H9 (cell line): ENCODE data around the gene CNR1. TPM values are rescaled to one million over a fixed set of nuclear protein-coding genes. Genes with fewer than 3 reads are reported as not detected.

ENCODE experiments used
- DNase-seq: peaks from one replicate; pipeline ENCODE4 v3.0.0-alpha.2; 2017
- H2AFZ ChIP-seq: one replicate; pipeline ENCODE4 v1.6.1; 2013; ENCODE audit warnings: mild to moderate bottlenecking, low read length, control low read depth, moderate library complexity
- H2AK5ac ChIP-seq: 2 replicates; pipeline ENCODE4 v1.6.1; 2013; ENCODE audit warnings: low read length, control low read depth, mixed read lengths; ENCODE audit not compliant: insufficient read length
- H2BK120ac ChIP-seq: one replicate; pipeline ENCODE4 v1.6.1; 2013; ENCODE audit warnings: low read depth, mild to moderate bottlenecking, low read length, control low read depth, inconsistent platforms; ENCODE audit not compliant: poor library complexity, severe bottlenecking
- H2BK12ac ChIP-seq: 2 replicates; pipeline ENCODE4 v1.6.1; 2013; ENCODE audit warnings: low read length, control low read depth, mixed read lengths, low read depth; ENCODE audit not compliant: insufficient read length
- H2BK15ac ChIP-seq: 2 replicates; pipeline ENCODE4 v1.6.1; 2013; ENCODE audit warnings: low read depth, low read length, control low read depth
- H2BK20ac ChIP-seq: one replicate; pipeline ENCODE4 v1.6.1; 2013; ENCODE audit warnings: low read depth, mild to moderate bottlenecking, low read length, control low read depth, inconsistent platforms; ENCODE audit not compliant: poor library complexity, severe bottlenecking
- H2BK5ac ChIP-seq: 2 replicates; pipeline ENCODE4 v1.6.1; 2013; ENCODE audit warnings: low read length, control low read depth, mixed read lengths; ENCODE audit not compliant: insufficient read length
- H3K14ac ChIP-seq: 2 replicates; pipeline ENCODE4 v1.6.1; 2013; ENCODE audit warnings: low read length, control low read depth; ENCODE audit not compliant: insufficient read depth
- H3K18ac ChIP-seq: 2 replicates; pipeline ENCODE4 v1.6.1; 2013; ENCODE audit warnings: low read depth, mild to moderate bottlenecking, mixed read lengths, low read length, control low read depth; ENCODE audit not compliant: insufficient read length
- H3K23ac ChIP-seq: 2 replicates; pipeline ENCODE4 v1.6.1; 2013; ENCODE audit warnings: low read length, control low read depth, mixed read lengths, low read depth; ENCODE audit not compliant: insufficient read length
- H3K23me2 ChIP-seq: 2 replicates; pipeline ENCODE4 v1.6.1; 2013; ENCODE audit warnings: low read depth, mild to moderate bottlenecking, mixed read lengths, low read length, control low read depth; ENCODE audit not compliant: insufficient read length, poor library complexity, severe bottlenecking
- H3K27ac ChIP-seq: 2 replicates; pipeline ENCODE4 v1.5.1; 2013; ENCODE audit warnings: low read length, control low read depth, mixed read lengths, low read depth; ENCODE audit not compliant: insufficient read length
- H3K27me3 ChIP-seq: 2 replicates; pipeline ENCODE4 v1.6.1; 2013; ENCODE audit warnings: low read length, control low read depth, inconsistent platforms; ENCODE audit not compliant: insufficient read depth
- H3K4ac ChIP-seq: 2 replicates; pipeline ENCODE4 v1.6.1; 2013; ENCODE audit warnings: low read depth, mild to moderate bottlenecking, control low read depth, inconsistent platforms, low read length, moderate library complexity
- H3K4me1 ChIP-seq: 2 replicates; pipeline ENCODE4 v1.6.1; 2013; ENCODE audit warnings: low read length, control low read depth, inconsistent platforms; ENCODE audit not compliant: insufficient read depth
- H3K4me2 ChIP-seq: 2 replicates; pipeline ENCODE4 v1.6.1; 2013; ENCODE audit warnings: low read length, control low read depth, mixed read lengths; ENCODE audit not compliant: insufficient read length, insufficient read depth
- H3K56ac ChIP-seq: 2 replicates; pipeline ENCODE4 v1.6.1; 2013; ENCODE audit warnings: low read depth, mild to moderate bottlenecking, mixed read lengths, low read length, control low read depth; ENCODE audit not compliant: insufficient read length
- H3K79me1 ChIP-seq: 2 replicates; pipeline ENCODE4 v1.6.1; 2013; ENCODE audit warnings: low read depth, mild to moderate bottlenecking, moderate library complexity, low read length, control low read depth, inconsistent platforms; ENCODE audit not compliant: insufficient read depth, poor library complexity, severe bottlenecking
- H3K79me2 ChIP-seq: 2 replicates; pipeline ENCODE4 v1.6.1; 2013; ENCODE audit warnings: low read length, control low read depth, inconsistent platforms; ENCODE audit not compliant: insufficient read depth
- H3K9ac ChIP-seq: 2 replicates; pipeline ENCODE4 v1.6.1; 2013; ENCODE audit warnings: low read length, control low read depth, mixed read lengths; ENCODE audit not compliant: insufficient read length; ENCODE audit errors: extremely low read depth
- H3K9me3 ChIP-seq: one replicate; pipeline ENCODE4 v1.6.1; 2013; ENCODE audit warnings: low read depth, low read length, inconsistent platforms; ENCODE audit not compliant: control insufficient read depth
- H3T11ph ChIP-seq: one replicate; pipeline ENCODE4 v1.6.1; 2013; ENCODE audit warnings: mild to moderate bottlenecking, low read length, control low read depth, inconsistent platforms
- H4K20me1 ChIP-seq: one replicate; pipeline ENCODE4 v1.6.1; 2013; ENCODE audit not compliant: control insufficient read depth, insufficient read length, insufficient read depth
- H4K5ac ChIP-seq: 2 replicates; pipeline ENCODE4 v1.6.1; 2013; ENCODE audit warnings: low read depth, mild to moderate bottlenecking, mixed read lengths, low read length, control low read depth; ENCODE audit not compliant: insufficient read length
- H4K8ac ChIP-seq: replicated peaks from 2 replicates; pipeline ENCODE4 v1.6.1; 2013; ENCODE audit warnings: low read length, control low read depth, mixed read lengths, low read depth; ENCODE audit not compliant: insufficient read length
- H4K91ac ChIP-seq: 2 replicates; pipeline ENCODE4 v1.6.1; 2013; ENCODE audit warnings: low read depth, mild to moderate bottlenecking, moderate library complexity, mixed read lengths, low read length, control low read depth; ENCODE audit not compliant: insufficient read length
- H3K27ac Mint-ChIP-seq, 3 experiments: 2 replicates in 2 of 3; 3 replicates in 1 of 3; pipeline ENCODE4 v1.8.0; 2020 to 2021; ENCODE audit warnings: mixed read lengths in 3 of 3, mild to moderate bottlenecking in 1 of 3, moderate library complexity in 1 of 3
- H3K27me3 Mint-ChIP-seq: 2 replicates; pipeline ENCODE4 v1.8.0; 2021; ENCODE audit warnings: low read depth, mild to moderate bottlenecking, moderate library complexity, mixed read lengths
- H3K36me3 Mint-ChIP-seq, 3 experiments: 2 replicates in 2 of 3; 3 replicates in 1 of 3; pipeline ENCODE4 v1.8.0; 2020 to 2021; ENCODE audit warnings: low read depth in 3 of 3, mixed read lengths in 3 of 3; ENCODE audit not compliant: insufficient read depth in 1 of 3
- H3K4me1 Mint-ChIP-seq, 2 experiments: 2 replicates each; pipeline ENCODE4 v1.8.0; 2020; ENCODE audit warnings: mixed read lengths in 2 of 2
- H3K4me3 Mint-ChIP-seq, 2 experiments: 2 replicates in 1 of 2; 3 replicates in 1 of 2; pipeline ENCODE4 v1.8.0; 2020 to 2021; ENCODE audit warnings: mild to moderate bottlenecking in 2 of 2, mixed read lengths in 2 of 2, moderate library complexity in 1 of 2
- H3K9me3 Mint-ChIP-seq, 2 experiments: 2 replicates in 1 of 2; 3 replicates in 1 of 2; pipeline ENCODE4 v1.8.0; 2020; ENCODE audit warnings: mild to moderate bottlenecking in 2 of 2, mixed read lengths in 2 of 2, moderate library complexity in 1 of 2
- CTCF ChIP-seq: fragments of 200-600 bp; sonication (generic); conservative IDR thresholded peaks from 3 replicates; pipeline ENCODE4 v1.8.0; 2021; ENCODE audit warnings: antibody characterized with exemption, mild to moderate bottlenecking
- WGBS: extraction: QIAGEN DNeasy Blood & Tissue Kit; methylation state at CpG from one replicate; pipeline ENCODE4 v1.1.7; 2013; ENCODE audit warnings: missing lambda C conversion rate, low lambda C conversion rate, mixed read lengths; ENCODE audit not compliant: insufficient read length; ENCODE audit errors: extremely low coverage; 5-methylcytosine and 5-hydroxymethylcytosine counted together
- total RNA-seq: library from RNA; stranded (reverse); gene quantifications from 2 replicates; pipeline ENCODE4 v1.2.1, GENCODE V29; 2021

CNR1 gene
- total RNA-seq, 1 experiment from 2014 or later: 0.72 TPM

- no peak overlapping the region for H3K14ac ChIP-seq
- no peak overlapping the region for H2BK20ac ChIP-seq
- no peak overlapping the region for H3K4me2 ChIP-seq
- no CpG with 5 or more reads among the region's 3 CpGs for WGBS
- H2BK15ac ChIP-seq: no peak overlapping the region
- no peak overlapping the region for H2BK120ac ChIP-seq
- 0 out of 2 replicates have a peak, but pooled peaks cover 2% of the 10 kb centered on the region for H3K4me1 ChIP-seq
- H3K9ac ChIP-seq: no peak overlapping the region
- DNase-seq: no peak
- H3K27ac ChIP-seq: no peak overlapping the region
- no peak overlapping the region for H4K91ac ChIP-seq
- H3K79me2 ChIP-seq: no peaks in the 10 kb centered on the region
- no peak overlapping the region for H3K23ac ChIP-seq
- 0 out of 5 replicates have a peak, but pooled peaks cover 0 to 2% of the 10 kb centered on the region in 2 experiments for H3K9me3 Mint-ChIP-seq
- peaks cover 25 to 30% of the 10 kb centered on the region in 2 experiments for H3K4me1 Mint-ChIP-seq
- no peaks in the 10 kb centered on the region for H3K23me2 ChIP-seq
- no peak overlapping the region for H3T11ph ChIP-seq
- no peak overlapping the region for H4K5ac ChIP-seq
- H3K18ac ChIP-seq: no peak overlapping the region
- H4K20me1 ChIP-seq: no peaks in the 10 kb centered on the region
- H3K9me3 ChIP-seq: no peaks in the 10 kb centered on the region
- no peaks in the 10 kb centered on the region for H3K79me1 ChIP-seq
- H2AFZ ChIP-seq: no peak overlapping the region
- H3K56ac ChIP-seq: no peak overlapping the region
- no peak for TF ChIP-seq CTCF
- peaks cover 0 to 5% (median 0%) of the 10 kb centered on the region in 3 experiments; a peak in 3 of 7 replicates for H3K36me3 Mint-ChIP-seq
- H2BK5ac ChIP-seq: no peak overlapping the region
- no peak overlapping the region for H3K4me3 Mint-ChIP-seq
- no peak overlapping the region for H3K4ac ChIP-seq
- H3K27me3 ChIP-seq: no peaks in the 10 kb centered on the region
- H3K27ac Mint-ChIP-seq: no peak overlapping the region
- no peak overlapping the region for H4K8ac ChIP-seq
- no peak overlapping the region for H2BK12ac ChIP-seq
- H3K27me3 Mint-ChIP-seq: peaks cover 37% of the 10 kb centered on the region
- no peak overlapping the region for H2AK5ac ChIP-seq
Measured at GRCh38 chr6:88142297-88142668, 23.9 kb downstream of the CNR1 start.
